Right ventricle myocardium inferior (tissue), 1 donor: ENCODE results near the gene FNDC5. TPM values are rescaled to one million over a fixed set of nuclear protein-coding genes. Genes with fewer than 3 reads are reported as not detected.

Experiments
- ATAC-seq: fragments of 200-7000 bp; cut with Tn5 transposase; one replicate; pipeline ENCODE4 v1.9.1; 2020; ENCODE audit warnings: mild to moderate bottlenecking, moderate library complexity
- DNase-seq: peaks from one replicate; pipeline ENCODE4 v3.0.0; 2021; ENCODE audit errors: missing footprints
- intact Hi-C: fragments of 100-400 bp; cut with DNase I; formaldehyde crosslinking; loops from one replicate; pipeline ENCODE4 v1.11.0; 2022
- total RNA-seq: library from RNA; stranded (reverse); fragmentation: NEBNext Ultra II Directional; extraction: Animal tissue kit (Norgen Biotek cat#: 25700); gene quantifications from one replicate; pipeline ENCODE4 v1.2.1, GENCODE V29; 2021
- donor health status: DM: no; HTN: yes; CAD: no; lungs with severe emphysema.

Gene FNDC5
- total RNA-seq, 1 donor from 2014 or later = 139 TPM

DNA sequence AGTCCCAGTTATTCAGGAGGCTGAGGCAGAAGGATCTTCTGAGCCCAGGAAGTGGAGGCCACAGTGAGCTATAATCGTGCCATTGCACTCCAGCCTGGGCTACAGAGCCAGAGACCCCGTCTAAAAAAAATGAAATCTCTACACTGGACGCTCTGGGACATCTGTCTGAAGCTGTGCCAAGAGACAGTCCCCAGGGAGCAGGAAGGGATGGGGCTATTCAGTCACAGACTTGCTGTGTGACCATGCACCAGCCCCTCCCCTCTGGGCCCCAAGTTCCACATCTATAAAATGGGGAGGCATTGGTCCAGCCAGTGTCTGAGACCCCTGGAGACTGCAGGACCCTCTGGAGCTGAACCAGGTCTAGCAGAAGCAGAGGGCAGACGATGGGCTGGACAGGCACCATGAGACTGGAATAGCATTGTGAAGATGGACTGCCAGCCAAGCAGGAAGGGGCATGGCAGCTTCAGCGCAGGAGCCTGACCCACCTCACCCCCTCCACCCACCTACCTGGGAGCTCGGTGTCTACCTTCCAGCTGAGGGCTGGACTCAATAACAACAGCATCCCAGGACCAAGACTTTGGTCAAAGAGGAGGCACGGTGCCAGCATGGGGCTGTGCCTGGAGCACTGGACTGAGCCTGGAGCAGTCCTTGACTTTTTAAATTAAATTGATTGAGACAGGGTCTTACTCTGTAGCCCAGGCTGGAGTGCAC, 29.0 kb upstream of the FNDC5 start:
- intact Hi-C loops = no loop called here
- no peak for ATAC-seq
- no peak for DNase-seq

DNA sequence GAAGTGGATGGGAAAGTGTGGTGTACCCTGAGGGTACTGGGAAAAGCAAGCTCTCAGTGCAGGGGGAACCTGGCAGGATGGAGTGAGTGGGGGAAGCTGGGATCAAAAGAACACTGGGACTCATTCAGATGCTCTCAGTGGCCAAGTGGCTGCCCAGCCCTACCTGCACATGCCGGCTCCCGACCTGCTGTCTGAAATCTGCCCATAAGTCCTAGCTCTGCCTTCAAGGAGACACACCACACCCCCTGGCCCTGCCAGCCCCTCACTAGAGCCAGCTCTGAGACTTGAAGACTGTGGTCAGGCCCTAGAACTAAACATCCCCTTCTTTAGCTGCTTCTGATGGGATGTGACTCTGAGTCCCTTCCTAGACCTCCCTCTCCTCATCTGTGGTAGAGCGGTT, 28.2 kb upstream of the FNDC5 start:
- intact Hi-C loops = no loop called here
- ATAC-seq (no peak), DNase-seq (no peak)

DNA sequence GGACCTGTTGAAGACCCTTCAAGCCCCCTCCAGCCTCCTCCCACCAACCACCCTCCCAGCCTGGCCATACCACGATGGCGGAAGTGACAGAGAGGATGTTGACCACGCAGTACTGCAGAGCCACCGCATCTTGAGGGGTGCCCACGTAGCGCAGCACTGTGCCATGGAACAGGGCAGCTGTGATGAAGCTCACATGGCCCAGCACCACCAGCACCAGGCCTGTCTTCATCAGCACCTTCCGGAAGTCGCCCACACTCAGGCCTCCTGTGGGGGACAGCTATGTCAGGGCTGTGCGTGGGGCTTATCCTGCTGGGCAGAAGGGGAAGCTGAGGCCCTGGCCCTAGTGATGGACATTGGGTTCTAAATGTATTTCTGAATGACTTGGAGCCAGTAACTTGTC, 27.3 kb upstream of the FNDC5 start:
- ATAC-seq (no peak), DNase-seq (no peak)
- intact Hi-C loops = no loop called here

DNA sequence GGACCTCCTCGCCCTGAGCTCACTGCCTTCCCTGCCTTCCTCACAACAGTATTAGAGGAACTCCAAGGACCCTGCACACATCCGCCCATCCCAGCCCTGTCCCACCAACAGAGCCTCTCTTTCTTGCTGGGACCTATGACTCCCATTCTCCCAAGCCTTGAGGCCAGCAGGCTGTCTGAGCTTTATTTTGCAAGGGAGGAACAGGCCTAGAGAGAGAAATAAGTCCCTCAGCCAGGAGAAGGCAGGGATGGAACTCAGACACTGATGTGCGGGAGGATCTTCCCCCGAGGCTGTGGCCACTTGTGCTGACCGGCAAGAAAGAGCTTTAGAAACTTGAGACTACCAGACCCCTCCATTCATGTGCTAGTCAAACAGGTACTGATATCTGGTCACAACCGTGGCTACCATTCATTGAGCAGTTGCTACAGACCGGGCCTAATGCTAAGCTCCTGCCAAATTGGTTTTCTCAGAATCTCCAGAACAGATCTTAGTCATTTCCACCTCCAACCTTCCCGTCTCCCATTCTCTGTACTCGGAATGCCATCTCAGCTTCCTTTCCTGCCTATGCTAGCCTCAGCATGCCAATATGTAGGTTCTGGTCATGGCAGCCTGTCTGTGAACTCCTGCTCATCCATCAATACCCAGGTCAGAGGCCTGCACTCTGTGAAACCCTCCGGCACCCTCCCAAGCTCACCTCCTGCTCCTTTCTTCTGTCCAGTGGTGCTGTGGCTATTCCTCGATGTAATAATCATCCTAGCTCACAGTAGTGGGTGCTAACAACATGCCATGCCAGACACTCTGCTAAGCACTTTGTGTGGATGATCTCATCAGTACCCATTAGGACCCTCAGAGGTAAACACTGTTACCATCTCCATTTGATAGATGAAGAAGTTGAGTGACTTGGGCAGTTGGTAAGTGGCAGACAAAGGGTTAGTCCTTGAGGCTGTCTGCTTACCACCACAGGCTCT, 26.7 kb upstream of the FNDC5 start:
- no peak for ATAC-seq
- intact Hi-C loops = no loop called here
- no peak for DNase-seq

DNA sequence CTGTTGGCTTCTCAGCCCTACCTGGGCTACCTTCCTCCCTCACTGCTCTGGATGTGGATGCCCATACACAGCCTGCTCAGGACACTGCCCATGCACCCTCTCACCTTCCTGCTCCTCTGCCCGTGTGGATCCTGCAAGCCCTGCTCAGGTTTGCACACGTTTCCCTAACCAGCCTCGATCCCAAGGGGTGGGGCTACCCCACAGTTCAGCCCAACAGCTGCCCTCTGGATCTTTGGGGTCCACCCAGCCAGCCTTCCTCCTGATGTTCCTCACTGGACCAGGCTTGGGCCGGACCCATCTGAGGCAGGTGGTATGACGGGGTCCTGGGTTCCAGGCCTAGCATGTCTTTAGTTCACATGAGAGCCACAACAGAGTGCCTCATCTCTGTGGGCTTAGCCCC, 25.7 kb upstream of the FNDC5 start:
- intact Hi-C loops = no loop called here
- ATAC-seq = no peak
- no peak for DNase-seq

DNA sequence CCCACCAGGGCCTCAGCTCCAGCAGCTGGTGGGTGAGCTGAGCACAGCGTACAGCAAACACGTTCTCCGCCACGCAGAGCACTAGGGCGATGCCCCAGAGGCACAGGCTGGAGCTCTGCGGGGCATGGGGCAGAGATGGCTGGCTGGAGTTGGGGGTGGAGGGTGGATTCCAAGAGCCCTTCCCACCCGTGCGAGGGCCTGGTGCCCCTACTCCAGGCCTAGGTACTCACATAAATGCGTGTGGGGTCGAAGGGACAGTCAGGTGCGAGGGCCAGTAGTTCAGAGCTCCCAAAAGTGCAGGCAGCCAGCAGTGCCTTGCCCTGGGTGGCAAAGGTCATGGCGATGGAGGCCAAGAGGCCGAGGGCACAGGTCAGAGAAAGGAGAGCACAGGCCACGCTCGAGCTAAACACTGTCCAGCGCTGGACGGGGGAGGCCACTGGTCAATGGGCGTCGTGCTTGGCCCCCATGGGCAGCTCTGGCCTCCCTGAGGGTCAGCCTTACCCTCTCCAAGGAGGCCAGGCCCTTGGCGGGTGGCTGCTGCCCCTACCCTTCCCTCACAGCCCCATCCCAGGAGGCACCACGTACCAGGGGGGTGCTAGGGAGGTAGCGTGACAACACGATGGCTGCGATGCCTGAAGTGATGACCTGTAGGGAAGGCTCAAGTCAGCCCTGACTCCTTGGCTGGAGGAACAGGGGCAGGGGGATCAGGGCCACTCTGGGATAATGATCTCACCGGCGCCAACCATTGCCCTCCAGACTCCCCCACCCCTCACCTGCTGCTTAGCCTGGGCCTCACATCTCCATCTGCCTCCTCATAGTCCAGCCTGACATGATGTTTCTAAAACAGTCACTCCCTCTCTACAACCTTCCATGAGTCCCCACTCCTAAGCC, 24.9 kb upstream of the FNDC5 start:
- intact Hi-C loops = no loop called here
- no peak for ATAC-seq
- no peak for DNase-seq

DNA sequence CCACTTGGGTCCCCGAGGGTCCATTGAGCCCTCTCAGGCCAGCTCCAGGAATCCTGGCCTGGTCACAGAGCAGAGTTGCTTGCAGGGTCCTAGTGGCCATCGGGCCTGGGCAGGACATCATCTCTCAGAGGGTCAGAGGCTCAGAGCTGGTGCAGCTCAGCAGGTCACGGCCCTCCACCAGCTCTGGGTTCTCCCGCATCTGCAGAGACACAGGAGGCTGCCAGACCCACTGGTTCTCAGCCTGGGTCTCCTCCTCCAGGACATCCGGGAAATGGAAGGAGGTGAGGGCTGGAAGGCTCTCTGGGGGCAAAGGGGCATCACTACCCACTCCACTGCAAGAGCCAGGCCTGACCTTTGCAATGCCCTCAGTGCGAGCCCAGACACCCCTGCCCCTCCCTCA, 24.0 kb upstream of the FNDC5 start:
- intact Hi-C loops = no loop called here
- DNase-seq (no peak), ATAC-seq (no peak)

DNA sequence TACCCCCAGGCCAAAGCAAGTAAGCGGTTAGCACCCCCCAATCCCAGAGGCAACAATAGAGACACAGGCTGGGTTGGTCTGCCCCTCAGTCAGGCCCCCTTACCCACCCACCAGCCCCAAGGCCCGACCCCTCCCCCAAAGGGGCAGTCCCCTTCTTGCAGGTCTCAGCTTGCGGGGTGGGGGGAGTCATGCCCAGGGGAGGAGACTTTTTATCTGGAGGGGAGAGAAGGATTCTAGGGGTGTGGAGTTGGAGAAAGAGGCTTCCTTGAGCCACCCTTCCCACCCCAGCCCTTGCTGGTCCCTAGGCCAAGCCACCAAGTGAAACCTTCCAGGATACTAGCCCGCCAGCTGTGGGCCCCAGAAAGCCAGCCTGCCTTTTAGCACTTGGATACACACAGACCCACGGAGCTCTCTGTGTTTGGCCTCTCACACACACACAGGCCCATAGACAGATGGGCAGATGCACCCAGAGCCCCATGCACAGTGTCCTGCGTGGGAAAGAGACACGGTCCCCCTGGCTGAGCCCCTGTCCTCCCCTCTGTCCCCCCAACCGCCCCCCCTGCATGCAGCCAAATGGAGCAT, 23.4 kb upstream of the FNDC5 start:
- ATAC-seq = no peak
- DNase-seq = no peak
- intact Hi-C loops = no loop called here

DNA sequence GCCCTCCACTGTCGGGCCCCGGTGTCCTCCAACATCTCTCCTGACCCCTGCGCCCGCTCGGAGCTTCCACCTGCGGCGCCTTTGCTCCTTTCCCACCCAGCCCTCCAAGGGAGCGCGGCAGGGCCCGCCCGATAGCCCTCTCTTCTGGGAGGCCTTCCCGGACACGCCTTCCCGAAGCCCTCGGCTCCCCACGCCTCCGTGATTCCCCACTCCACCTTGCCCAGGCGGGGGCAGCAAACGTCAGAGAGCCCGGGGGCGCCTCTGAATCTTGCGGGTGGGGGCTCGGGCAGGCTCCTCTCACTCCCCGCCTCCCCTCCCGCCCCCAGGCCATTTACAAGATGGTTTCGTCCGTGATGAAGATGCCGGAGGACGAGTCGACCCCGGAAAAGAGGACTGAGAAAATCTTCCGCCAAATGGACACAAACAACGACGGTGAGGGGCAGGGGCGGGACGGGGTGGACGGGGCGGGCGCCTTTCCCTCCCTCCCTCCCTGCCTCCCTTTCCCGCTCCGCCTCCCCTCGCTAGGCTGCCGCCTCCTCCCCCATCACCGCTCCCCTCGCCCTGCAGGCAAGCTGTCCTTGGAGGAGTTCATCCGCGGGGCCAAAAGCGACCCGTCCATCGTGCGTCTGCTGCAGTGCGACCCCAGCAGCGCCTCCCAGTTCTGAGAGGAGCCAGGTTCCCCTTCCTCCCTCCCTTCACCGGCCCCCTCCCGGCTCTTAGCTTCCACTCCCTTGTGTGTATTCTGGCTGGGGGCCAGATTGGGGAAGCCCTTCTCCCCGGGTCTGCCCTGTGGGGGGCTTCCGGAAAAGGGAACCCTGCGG, 22.7 kb upstream of the FNDC5 start:
- peak; percentile 51 for ATAC-seq
- intact Hi-C loops = no loop called here
- DNase-seq = no peak

DNA sequence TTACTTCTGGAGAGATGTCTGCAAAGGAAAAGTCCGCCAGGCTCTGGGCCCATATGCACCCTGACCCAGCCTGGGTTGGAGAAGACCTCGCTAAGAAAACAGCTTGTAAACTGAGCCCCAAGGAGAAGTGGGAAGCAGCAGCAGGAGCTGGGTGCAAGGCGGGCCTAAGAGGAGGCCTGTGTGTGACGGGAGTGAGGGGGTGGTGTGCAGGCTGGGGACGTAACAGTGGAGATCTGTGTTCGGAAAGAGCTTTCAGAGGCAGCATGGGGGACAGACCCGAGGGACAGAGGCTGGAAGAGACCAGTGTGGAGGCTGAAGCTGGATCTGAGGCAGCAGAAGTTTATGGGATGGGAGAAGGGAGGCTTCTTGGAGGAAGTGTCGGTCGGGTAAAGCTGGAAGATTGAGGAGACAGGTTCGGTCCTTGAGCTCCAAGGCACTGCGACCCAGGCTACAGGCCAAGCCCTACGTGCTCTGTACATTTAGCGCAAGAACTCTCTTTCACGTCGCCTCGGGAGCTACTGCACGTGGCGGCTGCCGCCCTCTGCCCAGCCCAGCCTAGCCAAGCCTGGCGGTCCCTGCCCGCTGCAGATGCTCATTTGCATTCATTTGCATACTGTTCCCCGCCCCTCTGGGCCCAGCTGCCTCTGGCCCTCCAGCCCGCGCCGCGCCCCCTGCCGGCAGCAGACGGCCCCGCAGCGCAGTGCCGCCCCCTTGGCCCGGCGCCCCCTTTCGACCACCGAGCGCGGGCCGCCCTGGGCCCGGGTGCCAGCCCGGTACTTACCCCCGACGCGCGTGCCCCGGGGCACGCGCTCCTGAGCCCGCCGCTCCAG, 21.9 kb upstream of the FNDC5 start:
- ATAC-seq = peak; percentile 27

DNA sequence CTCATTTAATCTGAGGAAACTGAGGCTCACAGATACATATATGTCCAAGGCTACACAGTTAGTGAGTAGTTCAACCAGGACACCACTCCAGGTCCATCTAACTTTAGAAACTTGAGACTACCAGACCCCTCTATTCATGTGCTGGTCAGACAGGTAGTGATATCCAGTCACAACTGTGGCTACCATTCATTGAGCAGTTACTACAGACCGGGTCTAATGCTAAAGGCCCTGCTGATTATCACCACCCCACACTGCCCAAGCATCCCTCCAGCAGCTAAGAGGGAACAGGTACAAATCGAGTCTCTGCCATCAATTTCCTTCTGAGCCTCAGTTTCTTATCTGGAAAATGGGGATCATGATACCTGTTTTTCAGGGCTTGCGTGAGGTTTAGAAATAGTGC, 20.9 kb upstream of the FNDC5 start:
- DNase-seq (no peak), ATAC-seq (no peak)
- intact Hi-C loops = no loop called here

More for the DNA sequence above, 21.9 kb upstream of the FNDC5 start:
- intact Hi-C loops = no loop called here
- DNase-seq = no peak

DNA sequence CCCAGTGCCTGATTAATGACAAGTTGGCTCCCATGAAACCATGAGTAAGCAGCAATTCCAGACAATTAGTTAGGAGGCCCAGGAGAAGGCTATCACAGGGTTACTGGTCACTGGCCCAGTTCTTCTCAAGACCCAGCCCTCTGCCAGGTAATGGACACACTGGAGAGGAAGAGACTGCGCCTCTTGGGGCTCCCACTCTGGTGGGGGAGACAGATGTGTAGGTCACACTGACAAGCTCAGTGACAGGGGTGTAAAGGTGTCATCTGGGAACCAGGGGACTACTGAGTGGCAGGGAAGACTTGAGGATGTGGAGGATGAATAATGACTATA, 20.5 kb upstream of the FNDC5 start:
- intact Hi-C loops = no loop called here
- ATAC-seq (no peak), DNase-seq (no peak)

DNA sequence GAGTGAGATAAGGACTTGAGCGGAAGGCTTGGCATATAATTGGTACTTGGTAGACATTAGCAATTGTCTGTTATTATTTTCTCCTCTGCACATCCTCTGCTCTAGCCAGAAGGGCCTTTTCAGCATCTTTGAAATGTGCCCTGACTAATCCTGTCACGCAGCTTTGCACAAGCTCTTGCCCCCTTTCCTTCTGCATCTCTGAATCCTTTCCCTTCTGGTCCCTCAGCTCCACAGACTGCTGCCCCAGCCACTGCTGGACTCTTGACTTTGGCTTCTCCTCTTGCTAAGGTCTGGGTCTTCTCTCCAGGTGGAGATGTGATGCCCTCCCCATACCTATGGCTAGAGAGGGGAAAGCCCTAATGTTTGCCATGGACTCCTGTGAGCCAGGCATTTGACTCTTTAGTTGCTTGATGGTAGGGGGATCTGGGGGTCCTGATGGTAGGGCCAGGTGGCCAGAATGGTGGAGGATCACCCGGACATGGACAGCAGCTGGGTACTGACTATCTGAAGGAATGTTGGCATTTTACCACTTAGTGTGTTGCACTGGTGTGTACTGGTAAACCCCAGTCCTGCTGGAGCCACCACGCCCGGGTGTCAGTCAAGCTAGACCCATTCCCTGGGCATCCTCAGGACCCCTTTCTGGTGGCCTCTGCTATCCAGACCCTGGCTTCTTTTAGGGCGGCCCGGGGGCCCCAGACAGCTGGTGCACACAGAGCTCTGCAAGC, 20.0 kb upstream of the FNDC5 start:
- DNase-seq (no peak), ATAC-seq (no peak)
- intact Hi-C loops = no loop called here

DNA sequence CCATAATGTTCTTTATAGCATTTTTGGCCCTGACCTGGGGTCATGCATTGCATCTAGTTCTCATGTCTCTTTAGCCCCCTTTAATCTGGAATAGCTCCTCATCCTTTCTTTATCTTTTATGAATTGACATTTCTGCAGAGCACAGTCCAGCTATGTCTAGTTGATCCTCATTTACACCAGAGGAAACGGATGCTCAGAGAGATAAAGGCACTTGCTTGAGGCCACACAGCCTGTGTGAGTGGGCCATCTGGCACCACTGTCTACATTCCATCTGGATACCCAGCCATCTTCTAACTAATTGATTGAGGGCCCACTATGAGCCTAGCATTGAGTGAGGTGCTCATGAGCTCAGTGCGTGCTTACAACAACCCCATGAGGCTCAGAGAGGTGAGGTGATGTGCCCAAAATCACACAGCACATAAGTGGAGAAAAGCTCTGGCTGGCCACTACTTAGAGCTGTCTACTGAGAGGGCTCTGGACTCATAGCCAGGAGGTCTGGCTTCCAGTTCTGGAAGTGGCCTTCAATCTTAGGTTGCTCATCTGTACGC, 19.1 kb upstream of the FNDC5 start:
- intact Hi-C loops = no loop called here
- DNase-seq (no peak), ATAC-seq (no peak)

DNA sequence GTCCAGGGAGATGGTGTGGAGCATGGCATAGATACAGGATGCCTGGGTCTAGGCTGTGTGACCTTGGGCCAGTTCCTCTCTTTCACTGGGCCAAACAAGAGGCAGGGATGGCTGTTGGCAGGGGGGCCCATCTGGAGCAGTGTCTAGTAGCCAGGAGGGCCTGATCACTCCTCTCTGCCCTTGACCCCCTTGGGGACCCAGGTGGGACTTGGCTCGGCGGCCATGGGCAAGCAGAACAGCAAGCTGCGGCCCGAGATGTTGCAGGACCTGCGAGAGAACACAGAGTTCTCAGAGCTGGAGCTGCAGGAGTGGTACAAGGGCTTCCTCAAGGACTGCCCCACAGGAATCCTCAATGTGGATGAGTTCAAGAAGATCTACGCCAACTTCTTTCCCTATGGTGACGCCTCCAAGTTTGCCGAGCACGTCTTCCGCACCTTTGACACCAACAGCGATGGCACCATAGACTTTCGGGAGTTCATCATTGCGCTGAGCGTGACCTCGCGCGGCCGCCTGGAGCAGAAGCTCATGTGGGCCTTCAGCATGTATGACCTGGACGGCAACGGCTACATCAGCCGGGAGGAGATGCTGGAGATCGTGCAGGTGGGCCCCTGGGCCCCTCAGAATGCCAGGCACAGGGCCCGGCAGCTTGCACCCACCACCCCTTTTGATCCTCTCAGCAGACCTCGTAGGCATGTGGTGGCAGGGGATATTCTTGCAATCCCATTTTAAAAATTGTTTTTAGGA, 18.1 kb upstream of the FNDC5 start:
- intact Hi-C loops = no loop called here
- no peak for ATAC-seq
- DNase-seq = no peak

DNA sequence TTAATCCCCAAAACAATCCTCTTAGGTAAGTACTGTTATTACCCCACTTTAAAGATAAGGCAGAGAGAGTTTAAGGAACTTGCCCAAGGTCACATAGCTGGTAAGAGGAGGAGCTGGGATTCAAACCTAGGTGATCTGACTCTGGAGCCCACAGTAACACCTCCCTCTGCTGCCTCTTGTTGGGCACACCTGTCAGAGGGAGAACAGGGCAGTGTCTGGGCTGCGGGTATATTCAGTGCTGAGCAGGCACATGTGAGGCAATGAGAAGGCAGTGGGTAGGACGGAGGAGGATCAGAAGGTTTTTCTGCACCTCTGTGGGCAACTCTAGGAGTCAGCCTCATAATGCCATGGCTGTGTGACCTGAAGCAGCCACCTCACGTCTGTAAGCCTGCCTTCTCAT, 17.4 kb upstream of the FNDC5 start:
- ATAC-seq (no peak), DNase-seq (no peak)
- intact Hi-C loops = no loop called here
